GM12878 (cell line): ENCODE results near the gene MBIP. TPM values are rescaled to one million over a fixed set of nuclear protein-coding genes. Genes with fewer than 3 reads are reported as not detected.
"Not testable (repeated sequence)": the region's sequence is repeated elsewhere in the genome, so short reads cannot be mapped to it uniquely, and the experiment has no call there.

Source experiments
- ATAC-seq: fragments of 200-7000 bp; cut with Tn5 transposase; 3 replicates; pipeline ENCODE4 v1.9.1; 2020; ENCODE audit warnings: mild to moderate bottlenecking, moderate library complexity
- BruUV-seq: library from RNA; stranded (reverse); fragments of 400-500 nt; replicated peaks from 2 replicates; lab custom pipeline; 2021; lab: Mats Ljungman, UMichigan
- CTCF ChIA-PET: fragments of 300-600 bp; sonication (Branson Sonifier 250); formaldehyde crosslinking; extraction: SDS; loops from one replicate; lab custom pipeline; 2021; ENCODE audit warnings: inconsistent platforms; lab: Yijun Ruan, JAX
- POLR2A ChIA-PET: fragments of 350-600 bp; formaldehyde crosslinking; extraction: SDS; loops from one replicate; lab custom pipeline; 2021; ENCODE audit warnings: inconsistent platforms; lab: Charles Lee
- RAD21 ChIA-PET: fragments of 300-600 bp; sonication (Branson Sonifier 250); formaldehyde crosslinking; loops from one replicate; lab custom pipeline; 2023; ENCODE audit warnings: antibody characterized with exemption; ENCODE audit not compliant: unreplicated experiment; lab: Charles Lee
- SMC1A ChIA-PET: fragments of 300-600 bp; sonication (Branson Sonifier 250); formaldehyde crosslinking; loops from one replicate; lab custom pipeline; 2023; ENCODE audit not compliant: unreplicated experiment, uncharacterized antibody; lab: Charles Lee
- DNase-seq: peaks from one replicate; pipeline ENCODE4 v3.0.0-alpha.2; 2011; ENCODE audit warnings: low read depth, low spot score
- FAIRE-seq: peaks from 3 replicates; lab custom pipeline; 2011; peaks lifted over from hg19 to GRCh38; lab: Jason Lieb, UNC
- H2AFZ ChIP-seq: 2 replicates; pipeline ENCODE4 v1.6.0; 2011; ENCODE audit warnings: low read depth, low read length, control low read depth; ENCODE audit not compliant: control insufficient read depth
- H3K27ac ChIP-seq: 2 replicates; pipeline ENCODE4 v1.5.1; 2011; ENCODE audit warnings: control low read depth; ENCODE audit not compliant: control insufficient read depth, insufficient read depth
- H3K27me3 ChIP-seq, 2 experiments: replicated peaks in 1 of 2; 2 replicates each; pipeline versions ENCODE4 v1.6.0 to v1.6.1; 2011; ENCODE audit warnings: low read length in 1 of 2; ENCODE audit not compliant: control insufficient read depth in 2 of 2, insufficient read depth in 2 of 2
- H3K36me3 ChIP-seq, 2 experiments: 2 replicates each; pipeline ENCODE4 v1.5.1; 2011; ENCODE audit warnings: low read length in 1 of 2; ENCODE audit not compliant: control insufficient read depth in 2 of 2, insufficient read depth in 2 of 2
- H3K4me1 ChIP-seq: 2 replicates; pipeline ENCODE4 v1.6.1; 2011; ENCODE audit warnings: mild to moderate bottlenecking, low read length, moderate library complexity, mixed read lengths; ENCODE audit not compliant: control insufficient read depth, insufficient read depth
- H3K4me2 ChIP-seq: 2 replicates; pipeline ENCODE4 v1.6.0; 2011; ENCODE audit warnings: control low read depth; ENCODE audit not compliant: control insufficient read depth, insufficient read depth
- H3K4me3 ChIP-seq: fragments of 200-600 bp; sonication (generic); 2 replicates; pipeline ENCODE4 v1.5.1; 2016
- H3K79me2 ChIP-seq: 2 replicates; pipeline ENCODE4 v1.6.0; 2011; ENCODE audit warnings: low read length; ENCODE audit not compliant: control insufficient read depth, insufficient read depth
- H3K9ac ChIP-seq: 2 replicates; pipeline ENCODE4 v1.8.0; 2011; ENCODE audit warnings: low read length, control low read depth, mixed read lengths; ENCODE audit not compliant: control insufficient read depth, insufficient read depth
- H3K9me3 ChIP-seq: replicated peaks from 3 replicates; pipeline ENCODE4 v1.5.1; 2011; ENCODE audit warnings: mild to moderate bottlenecking, low read length; ENCODE audit not compliant: control insufficient read depth, insufficient read depth
- H4K20me1 ChIP-seq: 2 replicates; pipeline ENCODE4 v1.6.0; 2011; ENCODE audit not compliant: control insufficient read depth, insufficient read depth
- BRCA1 ChIP-seq: IDR thresholded peaks from 2 replicates; pipeline ENCODE4 v1.6.1; 2011; ENCODE audit warnings: low read depth, low read length, improper control_type of control experiment
- CBX5 ChIP-seq: sonication (generic); IDR thresholded peaks from 2 replicates; pipeline ENCODE4 v1.6.1; 2016; ENCODE audit warnings: low read depth, moderate library complexity, mild to moderate bottlenecking, inconsistent platforms
- HDAC6 ChIP-seq: fragments of 200-600 bp; sonication (generic); IDR thresholded peaks from one replicate; pipeline ENCODE4 v1.8.0; 2017; ENCODE audit warnings: antibody characterized with exemption; ENCODE audit not compliant: unreplicated experiment
- MLLT1 ChIP-seq: fragments of 450-650 bp; IDR thresholded peaks from 2 replicates; pipeline ENCODE4 v1.6.1; 2016; ENCODE audit warnings: mild to moderate bottlenecking
- POLR2A ChIP-seq: IDR thresholded peaks from 2 replicates; pipeline ENCODE4 v1.6.1; 2011; ENCODE audit warnings: low read depth, mild to moderate bottlenecking, low read length
- SMC3 ChIP-seq: IDR thresholded peaks from 2 replicates; pipeline ENCODE4 v1.6.1; 2011; ENCODE audit warnings: low read length, improper control_type of control experiment, borderline replicate concordance
- WRNIP1 ChIP-seq: IDR thresholded peaks from 2 replicates; pipeline ENCODE4 v1.6.1; 2011; ENCODE audit warnings: low read depth, low read length, improper control_type of control experiment, borderline replicate concordance
- ZBTB40 ChIP-seq: fragments of 450-650 bp; IDR thresholded peaks from 2 replicates; pipeline ENCODE4 v1.6.1; 2016; ENCODE audit warnings: mild to moderate bottlenecking, moderate library complexity, borderline replicate concordance
- WGBS: methylation state at CpG from one replicate; pipeline ENCODE4 v1.1.6; 2016; ENCODE audit warnings: low lambda C conversion rate; ENCODE audit not compliant: insufficient replicate concordance, insufficient coverage; ENCODE audit errors: missing lambda C conversion rate; 5-methylcytosine and 5-hydroxymethylcytosine counted together
- in situ Hi-C: fragments of 300-500 bp; cut with MboI; formaldehyde crosslinking; loops from 9 replicates; pipeline ENCODE4 v1.14.3; 2018; ENCODE audit warnings: mixed read lengths
- intact Hi-C: fragments of 100-400 bp; cut with micrococcal nuclease; formaldehyde crosslinking; loops from one replicate; pipeline ENCODE4 v1.14.2; 2022; ENCODE audit not compliant: unreplicated experiment
- polyA plus RNA-seq, 11 experiments: library from polyadenylated mRNA; depleted of rRNA in 4 of 11; unstranded in 6 of 11; stranded (reverse) in 5 of 11; fragments of >200 nt; fragmentation: Nextera tagmentation in 4 of 11; fragmentation: Illumina TruSeq in 1 of 11; extraction: Ambion mirVana in 4 of 11; extraction: Trizol in 1 of 11; gene quantifications; 1 replicate in 1 of 11; 2 replicates in 10 of 11; pipeline versions ENCODE4 v1.2.1 to v1.2.3, GENCODE V29; 2011 to 2016; ENCODE audit warnings: inconsistent platforms in 2 of 11, missing spikeins in 2 of 11, low read depth in 1 of 11
- total RNA-seq, 4 experiments: library from RNA; depleted of rRNA in 3 of 4; stranded (reverse); fragments of >200 nt in 3 of 4; fragmentation: Illumina TruSeq in 1 of 4; extraction: Trizol in 1 of 4; gene quantifications; 2 replicates each; pipeline versions ENCODE4 v1.2.1 to v1.2.3, GENCODE V29; 2013 to 2021
- TF ChIP-seq, protein P1 (sequence below), 3 experiments: IDR thresholded peaks in 2 of 3; conservative IDR thresholded peaks in 1 of 3; 2 replicates each; pipeline ENCODE4 v1.5.1; 2011; ENCODE audit warnings: low read depth in 3 of 3, low read length in 3 of 3, mild to moderate bottlenecking in 3 of 3, control low read depth in 2 of 3, moderate library complexity in 2 of 3, inconsistent platforms in 1 of 3, mixed read lengths in 1 of 3; ENCODE audit not compliant: control insufficient read depth in 2 of 3, insufficient read depth in 1 of 3; ENCODE audit errors: extremely low read depth in 1 of 3

MBIP gene
- total and polyA plus RNA-seq, 10 of the 15 experiments (the other 5 are each of a cell fraction or from before 2014, with no cell fraction given): 9.0 to 43.5 (median 32.1) TPM

DNA sequence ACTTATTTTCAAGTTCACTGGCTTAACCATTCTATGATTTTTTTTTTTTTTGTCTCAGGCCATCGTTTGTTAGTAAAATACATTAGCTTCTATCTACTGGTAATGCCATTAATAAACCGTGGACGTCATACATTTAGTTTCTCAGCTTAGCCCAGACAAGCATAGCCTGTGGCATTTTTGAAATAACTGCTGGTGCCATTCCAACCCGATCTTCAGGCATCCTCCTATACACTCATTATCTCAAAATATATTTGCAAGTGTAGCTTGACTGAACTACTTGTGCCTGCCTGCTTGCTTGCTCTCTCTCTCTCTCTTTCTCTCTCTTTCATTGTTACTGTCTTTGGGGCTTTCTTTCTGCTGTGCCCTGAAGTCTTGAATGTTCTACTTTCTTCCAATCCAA is 12.7 kb upstream of the MBIP start (continued):
- TF ChIP-seq MLLT1 (no peak), CBX5 (no peak), SMC3 (no peak), POLR2A (no peak), WRNIP1 (no peak)

- FAIRE-seq, ATAC-seq, intact Hi-C loops, SMC1A ChIA-PET, in situ Hi-C loops, H3K9ac ChIP-seq, H2AFZ ChIP-seq, H3K79me2 ChIP-seq, CTCF ChIA-PET, H3K27me3 ChIP-seq, H3K4me2 ChIP-seq, H4K20me1 ChIP-seq, POLR2A ChIA-PET, H3K9me3 ChIP-seq, H3K36me3 ChIP-seq, RAD21 ChIA-PET, DNase-seq, H3K27ac ChIP-seq, BruUV-seq, H3K4me1 ChIP-seq, H3K4me3 ChIP-seq: not testable (repeated sequence)
- WGBS: 26% methylated on average over 4 of the region's 4 CpGs
Measured at GRCh38 chr14:36327573-36327972, 7.1 kb upstream of the MBIP start.

- POLR2A ChIA-PET: no interaction called here
- ATAC-seq (no peak), DNase-seq (no peak), FAIRE-seq (no peak)
- CTCF ChIA-PET: no interaction called here
- SMC1A ChIA-PET: no interaction called here
- Histone ChIP-seq H3K9me3 (no peaks in the 10 kb centered on the region; the same call in 2 of the 3 replicates), H4K20me1 (no peaks in the 10 kb centered on the region), H3K9ac (no peak overlapping the region), H3K36me3 (no peaks in the 10 kb centered on the region), H2AFZ (no peak overlapping the region), H3K4me3 (no peak overlapping the region), H3K4me1 (peaks cover 2% of the 10 kb centered on the region; the same call in 1 of the 2 replicates), H3K79me2 (no peaks in the 10 kb centered on the region), H3K4me2 (no peak overlapping the region), H3K27ac (no peak overlapping the region), H3K27me3 (no peaks in the 10 kb centered on the region; a peak in 1 of 4 replicates)
- no TSS peak for BruUV-seq
- intact Hi-C loops (no loop called here), in situ Hi-C loops (no loop called here)
- RAD21 ChIA-PET: no interaction called here
- WGBS: 68% methylated on average over 3 of the region's 3 CpGs
- TF ChIP-seq BRCA1 (no peak), ZBTB40 (no peak), HDAC6 (no peak)
- TF ChIP-seq, protein P1, sequence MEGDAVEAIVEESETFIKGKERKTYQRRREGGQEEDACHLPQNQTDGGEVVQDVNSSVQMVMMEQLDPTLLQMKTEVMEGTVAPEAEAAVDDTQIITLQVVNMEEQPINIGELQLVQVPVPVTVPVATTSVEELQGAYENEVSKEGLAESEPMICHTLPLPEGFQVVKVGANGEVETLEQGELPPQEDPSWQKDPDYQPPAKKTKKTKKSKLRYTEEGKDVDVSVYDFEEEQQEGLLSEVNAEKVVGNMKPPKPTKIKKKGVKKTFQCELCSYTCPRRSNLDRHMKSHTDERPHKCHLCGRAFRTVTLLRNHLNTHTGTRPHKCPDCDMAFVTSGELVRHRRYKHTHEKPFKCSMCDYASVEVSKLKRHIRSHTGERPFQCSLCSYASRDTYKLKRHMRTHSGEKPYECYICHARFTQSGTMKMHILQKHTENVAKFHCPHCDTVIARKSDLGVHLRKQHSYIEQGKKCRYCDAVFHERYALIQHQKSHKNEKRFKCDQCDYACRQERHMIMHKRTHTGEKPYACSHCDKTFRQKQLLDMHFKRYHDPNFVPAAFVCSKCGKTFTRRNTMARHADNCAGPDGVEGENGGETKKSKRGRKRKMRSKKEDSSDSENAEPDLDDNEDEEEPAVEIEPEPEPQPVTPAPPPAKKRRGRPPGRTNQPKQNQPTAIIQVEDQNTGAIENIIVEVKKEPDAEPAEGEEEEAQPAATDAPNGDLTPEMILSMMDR (IDR thresholded peaks at IDR 0.05 in 2 of 3, conservative IDR thresholded peaks at IDR 0.05 in 1 of 3; ENCODE audit: control insufficient read depth in 2 of 3, extremely low read depth in 1 of 3, insufficient read depth in 1 of 3, low read depth in 3 of 3, low read length in 3 of 3): no peak
Measured at GRCh38 chr14:36325853-36326252, 5.4 kb upstream of the MBIP start.
